ENCODE measurements around the gene UNC5B.

UNC5B gene

DNA sequence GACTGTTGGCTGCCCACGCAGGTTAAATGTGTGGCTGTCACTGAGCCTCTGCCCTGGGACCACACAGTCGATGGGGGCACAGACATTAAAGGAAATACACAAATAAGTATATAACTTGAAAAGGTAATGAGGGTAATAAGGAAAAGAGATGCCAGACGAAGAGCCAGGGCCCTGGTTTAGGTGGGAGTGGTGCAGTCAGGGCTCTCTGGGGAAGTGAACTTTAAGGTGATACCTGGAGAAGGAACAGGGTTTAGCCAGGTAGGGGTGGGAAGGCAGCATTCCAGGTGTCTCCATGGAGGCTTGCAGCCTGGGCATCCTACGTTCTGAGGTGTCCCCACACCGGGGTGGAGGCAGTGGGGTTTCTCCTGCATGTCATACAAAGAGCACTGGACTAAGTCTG lies 50.4 kb downstream of the UNC5B start:
- H3K9ac ChIP-seq (ENCODE audit: low read depth, low read length) = no peak overlapping the region
- DNase-seq (no peak), ATAC-seq (ENCODE audit: insufficient read depth, low read depth) (no peak)
- H2AFZ ChIP-seq (ENCODE audit: low read depth, low read length) = no peak overlapping the region
- H3K79me2 ChIP-seq (ENCODE audit: insufficient read depth, low read length) = no peaks in the 10 kb centered on the region
- TF ChIP-seq, protein P1, sequence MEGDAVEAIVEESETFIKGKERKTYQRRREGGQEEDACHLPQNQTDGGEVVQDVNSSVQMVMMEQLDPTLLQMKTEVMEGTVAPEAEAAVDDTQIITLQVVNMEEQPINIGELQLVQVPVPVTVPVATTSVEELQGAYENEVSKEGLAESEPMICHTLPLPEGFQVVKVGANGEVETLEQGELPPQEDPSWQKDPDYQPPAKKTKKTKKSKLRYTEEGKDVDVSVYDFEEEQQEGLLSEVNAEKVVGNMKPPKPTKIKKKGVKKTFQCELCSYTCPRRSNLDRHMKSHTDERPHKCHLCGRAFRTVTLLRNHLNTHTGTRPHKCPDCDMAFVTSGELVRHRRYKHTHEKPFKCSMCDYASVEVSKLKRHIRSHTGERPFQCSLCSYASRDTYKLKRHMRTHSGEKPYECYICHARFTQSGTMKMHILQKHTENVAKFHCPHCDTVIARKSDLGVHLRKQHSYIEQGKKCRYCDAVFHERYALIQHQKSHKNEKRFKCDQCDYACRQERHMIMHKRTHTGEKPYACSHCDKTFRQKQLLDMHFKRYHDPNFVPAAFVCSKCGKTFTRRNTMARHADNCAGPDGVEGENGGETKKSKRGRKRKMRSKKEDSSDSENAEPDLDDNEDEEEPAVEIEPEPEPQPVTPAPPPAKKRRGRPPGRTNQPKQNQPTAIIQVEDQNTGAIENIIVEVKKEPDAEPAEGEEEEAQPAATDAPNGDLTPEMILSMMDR (IDR thresholded peaks at IDR 0.05; ENCODE audit: borderline replicate concordance, extremely low read depth, low read length, poor library complexity, severe bottlenecking) = no peak
- TF ChIP-seq EZH2 (IDR thresholded peaks at IDR 0.05; ENCODE audit: borderline replicate concordance, low read depth, low read length, severe bottlenecking) = no peak
- no peaks in the 10 kb centered on the region for H3K9me3 ChIP-seq (ENCODE audit: insufficient read depth, low read length, severe bottlenecking)
- no peaks in the 10 kb centered on the region; the same call in 1 of the 2 replicates for H4K20me1 ChIP-seq (ENCODE audit: insufficient read depth, low read length)
- no peaks in the 10 kb centered on the region for H3K36me3 ChIP-seq (ENCODE audit: insufficient read depth, low read length)
- no peak overlapping the region for H3K27ac ChIP-seq (ENCODE audit: low read length)
- no peaks in the 10 kb centered on the region for H3K4me1 ChIP-seq (ENCODE audit: insufficient read depth, low read length)
- no peaks in the 10 kb centered on the region for H3K27me3 ChIP-seq (ENCODE audit: insufficient read depth, low read length, poor library complexity)
- H3K4me3 ChIP-seq (ENCODE audit: low read depth in 1 of 2, low read length in 2 of 2) = no peak overlapping the region
- H3K4me2 ChIP-seq (ENCODE audit: insufficient read depth, low read length) = no peak overlapping the region

DNA sequence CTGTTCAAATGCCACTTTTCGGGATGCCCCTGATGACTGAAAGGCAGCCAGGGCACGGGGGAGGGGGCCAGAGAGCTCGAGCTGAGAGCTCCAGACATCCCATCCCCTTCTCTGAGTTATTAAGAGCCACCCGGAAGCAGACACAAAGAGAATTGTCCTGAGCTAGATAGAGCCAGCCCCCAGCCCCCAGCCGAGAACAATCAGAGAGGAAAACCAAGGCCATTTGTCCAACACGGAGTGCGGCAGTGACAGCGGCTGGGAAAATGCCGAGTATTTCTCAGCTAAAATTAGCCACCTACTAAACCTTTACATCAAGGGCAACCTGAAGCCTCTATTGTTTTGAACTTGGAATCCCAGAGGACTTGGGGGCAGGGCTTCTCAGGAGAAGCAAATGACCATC lies 51.0 kb downstream of the UNC5B start:
- Histone ChIP-seq H3K4me1 (ENCODE audit: insufficient read depth, low read length) (no peaks in the 10 kb centered on the region), H3K36me3 (ENCODE audit: insufficient read depth, low read length) (no peaks in the 10 kb centered on the region), H2AFZ (ENCODE audit: low read depth, low read length) (no peak overlapping the region), H3K9ac (ENCODE audit: low read depth, low read length) (no peak overlapping the region), H4K20me1 (ENCODE audit: insufficient read depth, low read length) (no peaks in the 10 kb centered on the region; the same call in 1 of the 2 replicates), H3K4me2 (ENCODE audit: insufficient read depth, low read length) (no peak overlapping the region), H3K79me2 (ENCODE audit: insufficient read depth, low read length) (no peaks in the 10 kb centered on the region), H3K9me3 (ENCODE audit: insufficient read depth, low read length, severe bottlenecking) (no peaks in the 10 kb centered on the region), H3K27ac (ENCODE audit: low read length) (no peak overlapping the region), H3K4me3 (ENCODE audit: low read depth in 1 of 2, low read length in 2 of 2) (no peak overlapping the region), H3K27me3 (ENCODE audit: insufficient read depth, low read length, poor library complexity) (no peaks in the 10 kb centered on the region)
- TF ChIP-seq, protein P1 (IDR thresholded peaks at IDR 0.05; ENCODE audit: borderline replicate concordance, extremely low read depth, low read length, poor library complexity, severe bottlenecking) = no peak
- no peak for TF ChIP-seq EZH2 (IDR thresholded peaks at IDR 0.05; ENCODE audit: borderline replicate concordance, low read depth, low read length, severe bottlenecking)
- ATAC-seq (ENCODE audit: insufficient read depth, low read depth) (no peak), DNase-seq (no peak)

DNA sequence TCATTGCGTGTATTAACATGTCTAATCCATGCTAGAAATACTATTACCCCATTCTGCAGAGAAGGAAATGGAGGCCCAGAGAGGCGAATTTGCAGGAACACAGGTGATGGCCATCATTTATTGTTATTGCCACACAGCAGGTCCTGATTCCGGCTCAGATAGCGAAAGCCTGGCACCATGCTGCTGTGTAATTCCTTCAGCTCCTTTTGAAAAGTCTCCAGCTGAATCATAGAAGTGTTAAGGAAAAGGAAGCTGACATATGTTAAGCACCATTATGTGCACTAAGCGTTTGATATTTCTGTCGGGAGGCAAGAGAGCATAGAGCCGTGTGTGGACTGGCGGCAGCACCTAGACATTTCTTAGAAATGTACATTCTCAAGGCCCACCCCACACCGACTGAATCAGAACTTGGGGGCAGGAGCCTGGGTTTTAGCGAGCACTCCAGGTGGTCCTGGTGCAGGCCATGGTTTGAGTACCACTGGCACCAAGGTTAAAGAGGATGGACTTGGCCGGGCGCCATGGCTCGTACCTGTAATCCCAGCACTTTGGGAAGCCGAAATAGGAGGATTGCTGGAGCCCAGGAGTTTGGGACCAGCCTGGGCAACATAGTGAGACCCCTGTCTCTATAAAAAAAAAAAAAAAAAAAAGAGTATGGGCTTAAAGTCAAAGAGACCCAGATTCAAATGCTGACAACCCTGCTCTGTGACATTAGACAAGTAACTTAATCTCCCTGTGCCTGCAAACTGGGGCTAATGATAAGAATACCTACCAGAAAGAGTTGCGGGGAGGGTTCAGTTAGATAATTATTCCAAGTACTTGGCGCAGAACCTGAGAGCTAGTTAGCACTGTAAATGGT lies 52.2 kb downstream of the UNC5B start:
- no peaks in the 10 kb centered on the region for H3K4me1 ChIP-seq (ENCODE audit: insufficient read depth, low read length)
- DNase-seq = no peak
- H3K36me3 ChIP-seq (ENCODE audit: insufficient read depth, low read length) = no peaks in the 10 kb centered on the region

More for the DNA sequence above, 52.2 kb downstream of the UNC5B start:
- H3K27ac ChIP-seq (ENCODE audit: low read length) = no peak overlapping the region
- H3K9ac ChIP-seq (ENCODE audit: low read depth, low read length) = no peak overlapping the region
- TF ChIP-seq, protein P1 (IDR thresholded peaks at IDR 0.05; ENCODE audit: borderline replicate concordance, extremely low read depth, low read length, poor library complexity, severe bottlenecking) = no peak
- no peak for TF ChIP-seq EZH2 (IDR thresholded peaks at IDR 0.05; ENCODE audit: borderline replicate concordance, low read depth, low read length, severe bottlenecking)
- H3K4me2 ChIP-seq (ENCODE audit: insufficient read depth, low read length) = no peak overlapping the region
- H2AFZ ChIP-seq (ENCODE audit: low read depth, low read length) = no peak overlapping the region
- no peaks in the 10 kb centered on the region for H3K9me3 ChIP-seq (ENCODE audit: insufficient read depth, low read length, severe bottlenecking)
- no peaks in the 10 kb centered on the region for H3K79me2 ChIP-seq (ENCODE audit: insufficient read depth, low read length)
- no peaks in the 10 kb centered on the region for H4K20me1 ChIP-seq (ENCODE audit: insufficient read depth, low read length)
- H3K27me3 ChIP-seq (ENCODE audit: insufficient read depth, low read length, poor library complexity) = no peaks in the 10 kb centered on the region
- ATAC-seq (ENCODE audit: insufficient read depth, low read depth) = no peak
- no peak overlapping the region for H3K4me3 ChIP-seq (ENCODE audit: low read depth in 1 of 2, low read length in 2 of 2)
